Ishikawa (cell line): ENCODE data around the gene ZNF418.

ENCODE experiments used
- EP300 ChIP-seq: IDR thresholded peaks from 2 replicates; pipeline ENCODE4 v1.6.1; 2012; ENCODE audit warnings: borderline replicate concordance
- TF ChIP-seq, protein P1 (sequence below): IDR thresholded peaks from 2 replicates; pipeline ENCODE4 v1.6.1; 2012; ENCODE audit warnings: low read depth, mild to moderate bottlenecking
- TF ChIP-seq, protein P2 (sequence below): IDR thresholded peaks from 2 replicates; pipeline ENCODE4 v1.6.1; 2012

DNA sequence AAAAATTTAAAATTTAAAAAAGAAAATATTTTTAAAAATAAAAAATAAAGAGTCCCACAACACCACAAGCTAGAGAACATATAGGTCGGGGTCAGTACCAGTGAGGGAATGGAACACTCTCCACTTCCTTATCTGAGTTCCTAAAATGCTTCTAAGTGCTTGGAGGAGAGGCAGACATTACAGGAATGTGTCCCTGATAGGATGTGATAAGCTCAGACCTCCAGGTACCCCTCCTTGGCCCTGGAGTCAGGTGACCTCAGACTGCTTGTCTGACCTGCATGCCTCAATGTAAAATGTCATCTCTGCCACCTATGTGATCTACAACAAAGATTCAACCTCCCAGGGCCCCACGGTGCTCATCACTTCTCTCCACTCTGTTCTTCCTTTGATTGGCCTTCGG, 49.2 kb downstream of the ZNF418 start:
- TF ChIP-seq EP300 = no peak
- TF ChIP-seq, protein P1, sequence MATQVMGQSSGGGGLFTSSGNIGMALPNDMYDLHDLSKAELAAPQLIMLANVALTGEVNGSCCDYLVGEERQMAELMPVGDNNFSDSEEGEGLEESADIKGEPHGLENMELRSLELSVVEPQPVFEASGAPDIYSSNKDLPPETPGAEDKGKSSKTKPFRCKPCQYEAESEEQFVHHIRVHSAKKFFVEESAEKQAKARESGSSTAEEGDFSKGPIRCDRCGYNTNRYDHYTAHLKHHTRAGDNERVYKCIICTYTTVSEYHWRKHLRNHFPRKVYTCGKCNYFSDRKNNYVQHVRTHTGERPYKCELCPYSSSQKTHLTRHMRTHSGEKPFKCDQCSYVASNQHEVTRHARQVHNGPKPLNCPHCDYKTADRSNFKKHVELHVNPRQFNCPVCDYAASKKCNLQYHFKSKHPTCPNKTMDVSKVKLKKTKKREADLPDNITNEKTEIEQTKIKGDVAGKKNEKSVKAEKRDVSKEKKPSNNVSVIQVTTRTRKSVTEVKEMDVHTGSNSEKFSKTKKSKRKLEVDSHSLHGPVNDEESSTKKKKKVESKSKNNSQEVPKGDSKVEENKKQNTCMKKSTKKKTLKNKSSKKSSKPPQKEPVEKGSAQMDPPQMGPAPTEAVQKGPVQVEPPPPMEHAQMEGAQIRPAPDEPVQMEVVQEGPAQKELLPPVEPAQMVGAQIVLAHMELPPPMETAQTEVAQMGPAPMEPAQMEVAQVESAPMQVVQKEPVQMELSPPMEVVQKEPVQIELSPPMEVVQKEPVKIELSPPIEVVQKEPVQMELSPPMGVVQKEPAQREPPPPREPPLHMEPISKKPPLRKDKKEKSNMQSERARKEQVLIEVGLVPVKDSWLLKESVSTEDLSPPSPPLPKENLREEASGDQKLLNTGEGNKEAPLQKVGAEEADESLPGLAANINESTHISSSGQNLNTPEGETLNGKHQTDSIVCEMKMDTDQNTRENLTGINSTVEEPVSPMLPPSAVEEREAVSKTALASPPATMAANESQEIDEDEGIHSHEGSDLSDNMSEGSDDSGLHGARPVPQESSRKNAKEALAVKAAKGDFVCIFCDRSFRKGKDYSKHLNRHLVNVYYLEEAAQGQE = no peak
- TF ChIP-seq, protein P2, sequence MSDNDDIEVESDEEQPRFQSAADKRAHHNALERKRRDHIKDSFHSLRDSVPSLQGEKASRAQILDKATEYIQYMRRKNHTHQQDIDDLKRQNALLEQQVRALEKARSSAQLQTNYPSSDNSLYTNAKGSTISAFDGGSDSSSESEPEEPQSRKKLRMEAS = no peak
